Measurements from ENCODE around the gene DPP8.
"Not testable (repeated sequence)": the region's sequence is repeated elsewhere in the genome, so short reads cannot be mapped to it uniquely, and the experiment has no call there.

Gene DPP8

DNA sequence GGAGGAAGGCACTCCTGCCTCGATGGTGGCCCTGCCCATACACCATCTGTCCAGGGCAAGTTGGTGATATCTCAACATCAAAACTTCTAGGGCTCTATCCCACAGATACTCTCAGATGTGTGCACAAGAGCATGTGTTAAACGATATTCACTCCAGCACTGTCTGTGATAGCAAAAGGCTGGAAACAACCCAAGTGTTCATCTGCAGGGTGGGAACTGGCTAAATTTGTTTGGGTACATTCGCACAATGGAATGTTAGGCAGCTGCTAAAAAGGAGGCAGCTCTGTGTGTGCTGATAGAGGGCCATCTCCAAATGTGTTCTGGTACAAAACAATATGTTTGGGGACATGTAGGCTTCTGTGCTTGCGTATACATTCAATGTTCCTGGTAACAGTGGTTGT lies 114.5 kb downstream of the DPP8 start:
- DNase-seq = no peak

DNA sequence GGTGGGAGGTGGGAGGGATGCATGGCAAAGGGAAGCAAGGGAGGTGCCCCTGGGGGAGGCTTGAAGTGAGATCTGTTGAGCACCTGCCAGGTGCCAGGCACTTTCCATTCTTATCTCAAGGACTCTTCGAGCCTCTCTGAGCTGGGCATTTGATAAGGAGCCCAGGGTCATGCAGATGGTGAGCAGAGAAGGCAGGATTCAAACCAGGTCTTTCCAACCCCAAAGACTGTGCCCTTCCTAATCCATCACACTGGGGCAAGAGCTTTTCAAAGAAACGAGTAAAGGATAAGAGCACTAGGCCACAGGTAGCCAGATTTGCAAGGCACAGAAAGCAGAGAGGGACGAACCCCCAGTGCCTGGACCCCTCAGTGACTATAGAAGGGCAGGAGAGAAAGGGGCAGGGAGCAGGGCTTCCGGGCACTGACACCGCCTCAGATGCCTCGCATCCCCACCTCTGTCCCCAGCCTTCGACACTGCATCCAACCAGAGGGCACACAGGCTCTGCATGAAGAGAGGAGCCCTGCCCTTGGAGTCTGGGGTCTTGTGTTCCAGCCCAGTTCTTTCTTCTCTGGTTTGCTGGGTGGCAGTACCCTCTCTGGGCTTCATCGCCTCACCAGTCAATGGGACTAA lies 115.8 kb downstream of the DPP8 start:
- no peak for DNase-seq

GRCh38 chr15:65400760-65401610 lies 116.5 kb downstream of the DPP8 start:
- peak in 1 of 2 donors; percentile 39 for DNase-seq

GRCh38 chr15:65399997-65400396 lies 117.5 kb downstream of the DPP8 start:
- no peak for DNase-seq

- no peak for DNase-seq
Measured at GRCh38 chr15:65399001-65399706, 118.3 kb downstream of the DPP8 start.

- DNase-seq = not testable (repeated sequence)
Measured at GRCh38 chr15:65398486-65398885, 119.0 kb downstream of the DPP8 start.

- DNase-seq = no peak
Measured at GRCh38 chr15:65396965-65397317, 120.5 kb downstream of the DPP8 start.

DNA sequence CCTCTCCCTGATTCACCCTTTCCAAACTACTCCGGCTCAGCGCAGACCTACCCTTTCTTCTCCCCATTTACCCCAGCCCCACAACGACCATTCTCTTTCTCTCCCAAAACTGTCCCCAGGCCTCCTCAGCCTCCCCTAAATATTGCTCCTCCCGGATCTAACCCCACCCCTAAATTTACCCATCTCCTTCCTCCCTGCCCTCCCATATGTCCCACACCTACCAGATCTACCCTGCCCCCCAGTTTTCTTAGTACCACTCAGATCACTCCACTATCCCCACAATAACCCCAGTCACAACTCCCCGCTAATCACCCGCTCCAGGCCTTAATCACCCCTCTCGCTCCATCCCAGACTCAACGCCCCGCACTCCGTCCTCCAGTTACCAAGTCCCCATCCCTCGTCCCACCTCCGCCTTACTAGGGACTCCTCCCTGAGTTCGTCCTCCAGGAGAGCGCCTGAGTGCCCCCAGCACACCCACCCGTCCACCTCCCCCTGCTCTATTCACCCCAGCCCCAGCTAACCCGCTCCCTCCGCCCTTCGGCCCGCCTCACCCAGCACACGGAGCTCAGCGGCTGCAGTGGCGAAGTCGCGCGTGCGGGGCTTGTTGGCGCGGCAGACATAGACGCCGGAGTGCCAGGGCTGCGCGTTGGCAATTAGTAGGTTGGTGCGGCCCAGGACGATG lies 121.1 kb downstream of the DPP8 start:
- no peak for DNase-seq

GRCh38 chr15:65395567-65396202 lies 121.8 kb downstream of the DPP8 start:
- no peak for DNase-seq

DNA sequence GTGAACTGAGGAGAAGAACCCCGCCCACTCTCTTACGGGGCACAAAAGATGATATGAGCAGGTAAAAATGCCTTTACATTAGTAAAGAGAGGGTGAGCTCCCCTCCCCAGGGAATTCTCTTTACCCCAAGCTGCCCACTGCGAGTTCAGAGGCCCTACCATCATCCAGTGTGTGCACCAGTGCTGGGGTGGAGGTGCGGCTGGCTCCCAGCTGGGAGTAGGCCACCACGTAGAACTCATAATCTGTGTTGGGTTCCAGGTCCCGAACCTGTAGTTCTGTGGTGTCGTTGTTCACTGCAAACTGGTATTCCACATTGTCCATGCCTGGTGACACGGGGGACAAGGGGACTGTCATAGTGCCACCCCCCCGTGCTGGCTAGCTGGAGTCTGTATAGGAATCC lies 122.6 kb downstream of the DPP8 start:
- DNase-seq = no peak

GRCh38 chr15:65394280-65394789 lies 123.2 kb downstream of the DPP8 start:
- no peak for DNase-seq

GRCh38 chr15:65393557-65393956 lies 123.9 kb downstream of the DPP8 start:
- no peak for DNase-seq

DNA sequence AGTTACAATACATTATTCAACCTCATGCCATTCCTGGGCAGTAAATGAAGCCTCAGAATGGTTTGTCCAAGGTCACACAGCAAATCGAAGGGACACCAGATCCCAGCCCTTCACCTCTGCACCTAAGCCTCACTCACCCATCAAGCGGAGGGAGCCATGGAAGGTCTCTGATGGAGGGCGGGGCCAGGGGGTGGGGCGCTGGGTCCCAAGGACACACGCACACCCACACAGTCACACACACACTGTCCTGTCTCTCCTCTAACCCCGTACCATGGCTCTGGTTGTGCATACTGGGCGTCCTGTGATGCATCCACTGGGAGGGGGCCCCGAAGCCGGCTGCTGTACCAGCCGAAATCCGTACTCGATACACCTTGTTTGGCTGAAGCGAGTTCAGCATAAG lies 124.4 kb downstream of the DPP8 start:
- no peak for DNase-seq
